Prostate gland (tissue), 2 donors: ENCODE results near the gene ZXDC. TPM values are rescaled to one million over a fixed set of nuclear protein-coding genes. Genes with fewer than 3 reads are reported as not detected.

Experiments used
- DNase-seq: peaks from one replicate; pipeline ENCODE4 v3.0.0-alpha.2; 2019; ENCODE audit warnings: low spot score
- H3K27ac ChIP-seq, 2 donors: fragments of 200-600 bp; sonication (generic); 2 replicates each; pipeline ENCODE4 v1.5.1; 2017 to 2019
- H3K27me3 ChIP-seq: fragments of 200-600 bp; sonication (generic); replicated peaks from 2 replicates; pipeline ENCODE4 v1.5.1; 2019; ENCODE audit not compliant: insufficient read depth
- H3K36me3 ChIP-seq, 2 donors: fragments of 200-600 bp; sonication (generic); 1 replicate in 1 of 2; 2 replicates in 1 of 2; pipeline versions ENCODE4 v1.5.1 to v1.8.1; 2017 to 2019
- H3K4me1 ChIP-seq: fragments of 200-600 bp; sonication (generic); replicated peaks from 2 replicates; pipeline ENCODE4 v1.5.1; 2019
- H3K4me3 ChIP-seq, 2 donors: fragments of 200-600 bp; sonication (generic); 2 replicates each; pipeline ENCODE4 v1.5.1; 2017 to 2019
- H3K9me3 ChIP-seq: fragments of 200-600 bp; sonication (generic); 2 replicates; pipeline ENCODE4 v1.5.1; 2017
- CTCF ChIP-seq, 4 experiments: fragments of 200-600 bp in 2 of 4; fragments of 450-650 bp in 2 of 4; sonication (generic) in 2 of 4; IDR thresholded peaks; 1 replicate in 3 of 4; 2 replicates in 1 of 4; pipeline ENCODE4 v1.5.1; 2016 to 2019; ENCODE audit warnings: antibody characterized with exemption in 4 of 4, mild to moderate bottlenecking in 2 of 4, moderate library complexity in 2 of 4
- POLR2A ChIP-seq: fragments of 450-650 bp; IDR thresholded peaks from one replicate; pipeline ENCODE4 v1.6.1; 2016; ENCODE audit warnings: antibody characterized with exemption, mild to moderate bottlenecking
- POLR2AphosphoS5 ChIP-seq: sonication (generic); formaldehyde crosslinking; IDR thresholded peaks from one replicate; pipeline ENCODE4 v1.6.1; 2017; ENCODE audit warnings: antibody characterized with exemption
- WGBS: methylation state at CpG from one replicate; pipeline ENCODE4 v1.1.5; 2018; 5-methylcytosine and 5-hydroxymethylcytosine counted together
- intact Hi-C: fragments of 100-400 bp; cut with DNase I; formaldehyde crosslinking; loops from one replicate; pipeline ENCODE4 v1.14.2; 2022
- total RNA-seq, 2 donors: library from RNA; depleted of rRNA; stranded (reverse); fragments of >200 nt; gene quantifications; one replicate each; pipeline ENCODE4 v1.1.0, GENCODE V29; 2016

The ZXDC gene
- total RNA-seq, 2 donors from 2014 or later = 47.7 to 87.0 TPM

DNA sequence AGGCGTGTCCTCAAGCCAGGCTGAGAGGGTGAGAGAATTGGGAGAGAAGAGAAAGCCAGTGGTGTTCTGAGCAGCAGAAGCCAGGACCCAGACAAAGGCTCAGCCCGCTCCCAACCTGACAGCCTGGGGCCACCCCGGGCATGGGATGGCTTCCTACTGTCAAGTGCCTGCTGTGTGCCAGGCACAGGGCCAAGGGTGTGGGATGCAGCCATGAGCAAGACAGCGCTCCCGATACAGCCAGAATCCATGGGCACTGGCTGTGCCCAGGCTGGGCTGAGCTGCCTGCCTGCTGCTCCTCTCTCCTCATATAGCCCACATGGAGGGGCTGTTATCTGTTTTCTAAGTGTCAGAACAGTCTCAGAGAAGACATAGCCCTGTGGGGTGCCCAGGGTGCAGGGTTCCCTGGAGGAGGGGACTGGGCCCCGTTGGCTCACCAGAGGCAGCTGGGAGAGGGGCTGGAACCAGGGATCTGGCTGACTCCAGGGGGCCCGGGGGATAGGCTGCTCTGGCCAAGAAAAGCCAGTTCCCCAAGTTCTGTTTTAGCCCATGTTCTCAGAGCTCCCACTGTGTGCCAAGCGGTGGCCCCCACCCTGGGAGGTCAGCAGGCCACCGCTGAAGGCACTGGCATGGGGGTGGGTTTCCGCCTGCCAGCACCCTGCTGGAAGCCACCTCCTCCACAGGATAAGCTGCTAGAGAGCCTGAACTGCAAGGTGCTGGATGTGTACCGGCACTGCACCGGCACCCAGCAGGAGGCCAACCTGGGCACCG, 42.0 kb downstream of the ZXDC start:
- Histone ChIP-seq H3K27ac (no peak overlapping the region), H3K36me3 (no peaks in the 10 kb centered on the region), H3K4me1 (no peaks in the 10 kb centered on the region), H3K27me3 (no peaks in the 10 kb centered on the region), H3K4me3 (no peak overlapping the region), H3K9me3 (no peaks in the 10 kb centered on the region)
- intact Hi-C loops = no loop called here
- DNase-seq = no peak
- TF ChIP-seq POLR2AphosphoS5 (no peak), POLR2A (no peak), CTCF (IDR thresholded peaks at IDR 0.05) (no peak)
- WGBS = 84% methylated on average over 13 of the region's 13 CpGs

DNA sequence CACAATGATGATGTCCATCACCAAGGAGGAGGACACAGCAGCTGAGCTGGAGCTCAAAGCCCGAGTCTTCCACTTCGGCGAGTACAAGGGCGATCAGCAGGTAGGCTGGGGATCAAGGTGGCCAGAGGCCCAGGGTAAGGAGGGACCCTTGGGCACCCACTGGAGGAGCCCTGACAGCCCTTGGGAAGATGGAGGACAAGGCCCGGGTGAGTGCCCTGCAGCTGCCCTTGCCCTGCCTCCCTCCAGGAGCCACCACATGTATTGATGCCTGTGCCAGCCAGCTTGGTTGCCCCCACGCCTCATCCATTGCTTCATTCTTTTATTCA, 42.6 kb downstream of the ZXDC start:
- H3K9me3 ChIP-seq = no peaks in the 10 kb centered on the region
- no peaks in the 10 kb centered on the region for H3K4me1 ChIP-seq
- WGBS = 87% methylated on average over 5 of the region's 6 CpGs
- no peak overlapping the region for H3K4me3 ChIP-seq
- no peak for TF ChIP-seq POLR2AphosphoS5
- no peaks in the 10 kb centered on the region for H3K27me3 ChIP-seq
- H3K27ac ChIP-seq = no peak overlapping the region
- no peak for DNase-seq
- no peaks in the 10 kb centered on the region for H3K36me3 ChIP-seq
- intact Hi-C loops = no loop called here

GRCh38 chr3:126432361-126433104, 43.2 kb downstream of the ZXDC start:
- H3K27ac ChIP-seq = no peak overlapping the region
- no peaks in the 10 kb centered on the region for H3K36me3 ChIP-seq
- 91% methylated on average over 4 of the region's 4 CpGs for WGBS
- no peak overlapping the region for H3K4me3 ChIP-seq
- no peaks in the 10 kb centered on the region for H3K4me1 ChIP-seq
- no peak for TF ChIP-seq POLR2A
- no peak for TF ChIP-seq POLR2AphosphoS5
- TF ChIP-seq CTCF (IDR thresholded peaks at IDR 0.05) = no peak
- no peaks in the 10 kb centered on the region for H3K27me3 ChIP-seq
- H3K9me3 ChIP-seq = no peaks in the 10 kb centered on the region
- intact Hi-C loops = no loop called here
- DNase-seq = no peak

- Histone ChIP-seq H3K9me3 (no peaks in the 10 kb centered on the region), H3K36me3 (no peaks in the 10 kb centered on the region), H3K27me3 (no peaks in the 10 kb centered on the region), H3K4me1 (no peaks in the 10 kb centered on the region), H3K4me3 (no peak overlapping the region), H3K27ac (no peak overlapping the region)
- 86% methylated on average over 1 of the region's 1 CpG for WGBS
- DNase-seq = no peak
- no peak for TF ChIP-seq POLR2AphosphoS5
- no peak for TF ChIP-seq CTCF (IDR thresholded peaks at IDR 0.05)
- TF ChIP-seq POLR2A = no peak
- intact Hi-C loops = no loop called here
Measured at GRCh38 chr3:126431103-126431534, 44.6 kb downstream of the ZXDC start.

DNA sequence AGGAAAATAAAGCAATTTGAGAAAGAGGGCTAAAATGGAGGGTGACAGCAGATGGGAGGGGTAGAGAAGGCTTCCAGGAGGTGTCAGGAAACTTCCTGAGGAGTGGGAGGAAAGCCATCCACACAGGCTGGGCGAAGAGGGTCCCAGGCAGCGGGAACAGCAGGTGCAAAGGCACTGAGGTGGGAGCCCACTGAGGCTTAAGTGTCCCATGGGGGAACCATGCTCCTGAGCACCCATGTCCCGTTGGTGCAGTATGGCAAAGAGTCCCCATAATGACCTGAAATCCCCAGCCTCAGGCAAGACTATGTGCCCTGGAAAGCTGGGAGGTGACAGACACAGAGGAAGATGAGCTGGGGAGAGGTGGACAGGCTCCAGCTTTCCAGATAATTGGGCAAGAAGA, 50.9 kb downstream of the ZXDC start:
- intact Hi-C loops = no loop called here
- WGBS = 85% methylated on average over 3 of the region's 3 CpGs
- Histone ChIP-seq H3K27ac (no peak overlapping the region), H3K9me3 (no peaks in the 10 kb centered on the region), H3K4me1 (no peaks in the 10 kb centered on the region), H3K36me3 (no peaks in the 10 kb centered on the region), H3K4me3 (no peak overlapping the region), H3K27me3 (no peaks in the 10 kb centered on the region)
- TF ChIP-seq POLR2AphosphoS5 = no peak
- no peak for TF ChIP-seq CTCF (IDR thresholded peaks at IDR 0.05)
- TF ChIP-seq POLR2A = no peak
- no peak for DNase-seq
